ENCODE results near the gene NEK11.

GRCh38 chr3:130991126-130991525, 35.6 kb upstream of the NEK11 start:
- TF ChIP-seq SUZ12 (IDR thresholded peaks at IDR 0.05; ENCODE audit: extremely low read depth, insufficient read depth, insufficient read length) (no peak), YY1 (IDR thresholded peaks at IDR 0.05; ENCODE audit: insufficient read depth, insufficient read length) (no peak), ZNF274 (IDR thresholded peaks at IDR 0.05; ENCODE audit: low read depth, low read length) (no peak)

Measured in NT2/D1 (cell line).